Measurements from ENCODE around the gene OPCML.

Gene OPCML

DNA sequence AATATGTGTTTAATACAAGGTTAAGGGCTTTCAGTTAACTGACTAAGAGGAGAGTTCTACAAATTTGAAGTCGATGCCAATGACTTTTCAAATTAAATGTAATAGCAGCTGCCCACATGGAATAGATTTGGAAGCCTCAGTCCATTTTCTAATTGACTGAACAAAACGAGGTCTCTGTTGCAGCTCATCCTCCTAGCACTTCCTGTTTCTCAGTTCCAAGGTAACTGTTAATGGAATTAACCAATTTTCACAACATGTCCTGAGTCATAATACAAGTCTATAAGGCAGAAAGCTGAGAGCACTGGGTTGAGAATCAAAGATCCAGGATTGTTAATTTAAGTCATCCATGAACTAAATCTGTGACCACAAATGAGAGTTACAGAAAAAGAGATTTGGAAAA, 177.2 kb downstream of the OPCML start:
- H3K4me2 ChIP-seq (ENCODE audit: low read length) = no peak overlapping the region
- H3K4me3 ChIP-seq (ENCODE audit: low read depth, low read length, poor library complexity, severe bottlenecking) = no peak overlapping the region
- no peak overlapping the region for H2AFZ ChIP-seq (ENCODE audit: low read length)
- H3K9me2 ChIP-seq (ENCODE audit: low read depth, low read length) = no peaks in the 10 kb centered on the region
- H3K36me3 ChIP-seq (ENCODE audit: insufficient read depth, low read length) = no peaks in the 10 kb centered on the region
- no peaks in the 10 kb centered on the region for H4K20me1 ChIP-seq (ENCODE audit: insufficient read depth, low read length)
- H3K9ac ChIP-seq (ENCODE audit: low read length) = no peak overlapping the region
- no peaks in the 10 kb centered on the region for H3F3A ChIP-seq (ENCODE audit: insufficient read depth, low read length)
- TF ChIP-seq CTCF (IDR thresholded peaks at IDR 0.05; ENCODE audit: low read length) = no peak
- no peak for TF ChIP-seq EZH2 (IDR thresholded peaks at IDR 0.05; ENCODE audit: borderline replicate concordance, low read length)
- no peak overlapping the region for H3K27ac ChIP-seq (ENCODE audit: low read depth, low read length, poor library complexity, severe bottlenecking)
- no peaks in the 10 kb centered on the region for H3K27me3 ChIP-seq (ENCODE audit: insufficient read depth, low read length)
- no peaks in the 10 kb centered on the region for H3K79me2 ChIP-seq (ENCODE audit: insufficient read depth, low read length)
- H3K4me1 ChIP-seq (ENCODE audit: insufficient read depth, low read length, severe bottlenecking) = no peaks in the 10 kb centered on the region
- no peaks in the 10 kb centered on the region for H3K9me3 ChIP-seq (ENCODE audit: low read length)

- H3K4me2 ChIP-seq (ENCODE audit: low read length) = no peak overlapping the region
- no peak overlapping the region for H3K4me3 ChIP-seq (ENCODE audit: low read depth, low read length, poor library complexity, severe bottlenecking)
Measured at GRCh38 chr11:133354069-133354468, 178.2 kb downstream of the OPCML start.

GRCh38 chr11:133350045-133350444, 182.3 kb downstream of the OPCML start:
- no peaks in the 10 kb centered on the region for H3F3A ChIP-seq (ENCODE audit: insufficient read depth, low read length)
- H4K20me1 ChIP-seq (ENCODE audit: insufficient read depth, low read length) = no peaks in the 10 kb centered on the region
- H3K36me3 ChIP-seq (ENCODE audit: insufficient read depth, low read length) = no peaks in the 10 kb centered on the region
- no peaks in the 10 kb centered on the region for H3K9me2 ChIP-seq (ENCODE audit: low read depth, low read length)
- no peaks in the 10 kb centered on the region for H3K27me3 ChIP-seq (ENCODE audit: insufficient read depth, low read length)
- H3K4me2 ChIP-seq (ENCODE audit: low read length) = no peak overlapping the region
- no peaks in the 10 kb centered on the region for H3K79me2 ChIP-seq (ENCODE audit: insufficient read depth, low read length)
- no peak overlapping the region for H3K27ac ChIP-seq (ENCODE audit: low read depth, low read length, poor library complexity, severe bottlenecking)
- no peak for TF ChIP-seq CTCF (IDR thresholded peaks at IDR 0.05; ENCODE audit: low read length)
- TF ChIP-seq EZH2 (IDR thresholded peaks at IDR 0.05; ENCODE audit: borderline replicate concordance, low read length) = no peak
- H3K4me3 ChIP-seq (ENCODE audit: low read depth, low read length, poor library complexity, severe bottlenecking) = no peak overlapping the region
- H2AFZ ChIP-seq (ENCODE audit: low read length) = no peak overlapping the region
- no peak overlapping the region for H3K9ac ChIP-seq (ENCODE audit: low read length)
- H3K4me1 ChIP-seq (ENCODE audit: insufficient read depth, low read length, severe bottlenecking) = no peaks in the 10 kb centered on the region
- no peaks in the 10 kb centered on the region for H3K9me3 ChIP-seq (ENCODE audit: low read length)

More at GRCh38 chr11:133354069-133354468, 178.2 kb downstream of the OPCML start:
- Histone ChIP-seq H3F3A (ENCODE audit: insufficient read depth, low read length) (no peaks in the 10 kb centered on the region), H3K79me2 (ENCODE audit: insufficient read depth, low read length) (no peaks in the 10 kb centered on the region), H4K20me1 (ENCODE audit: insufficient read depth, low read length) (no peaks in the 10 kb centered on the region), H3K9ac (ENCODE audit: low read length) (no peak overlapping the region), H2AFZ (ENCODE audit: low read length) (no peak overlapping the region), H3K36me3 (ENCODE audit: insufficient read depth, low read length) (no peaks in the 10 kb centered on the region), H3K9me3 (ENCODE audit: low read length) (no peaks in the 10 kb centered on the region), H3K4me1 (ENCODE audit: insufficient read depth, low read length, severe bottlenecking) (no peaks in the 10 kb centered on the region), H3K27me3 (ENCODE audit: insufficient read depth, low read length) (no peaks in the 10 kb centered on the region), H3K9me2 (ENCODE audit: low read depth, low read length) (no peaks in the 10 kb centered on the region), H3K27ac (ENCODE audit: low read depth, low read length, poor library complexity, severe bottlenecking) (no peak overlapping the region)
- TF ChIP-seq CTCF (IDR thresholded peaks at IDR 0.05; ENCODE audit: low read length) = no peak
- no peak for TF ChIP-seq EZH2 (IDR thresholded peaks at IDR 0.05; ENCODE audit: borderline replicate concordance, low read length)

Data from OCI-LY1 (cell line).